Measurements from ENCODE around the gene PEX6.

- TF ChIP-seq, protein P1, sequence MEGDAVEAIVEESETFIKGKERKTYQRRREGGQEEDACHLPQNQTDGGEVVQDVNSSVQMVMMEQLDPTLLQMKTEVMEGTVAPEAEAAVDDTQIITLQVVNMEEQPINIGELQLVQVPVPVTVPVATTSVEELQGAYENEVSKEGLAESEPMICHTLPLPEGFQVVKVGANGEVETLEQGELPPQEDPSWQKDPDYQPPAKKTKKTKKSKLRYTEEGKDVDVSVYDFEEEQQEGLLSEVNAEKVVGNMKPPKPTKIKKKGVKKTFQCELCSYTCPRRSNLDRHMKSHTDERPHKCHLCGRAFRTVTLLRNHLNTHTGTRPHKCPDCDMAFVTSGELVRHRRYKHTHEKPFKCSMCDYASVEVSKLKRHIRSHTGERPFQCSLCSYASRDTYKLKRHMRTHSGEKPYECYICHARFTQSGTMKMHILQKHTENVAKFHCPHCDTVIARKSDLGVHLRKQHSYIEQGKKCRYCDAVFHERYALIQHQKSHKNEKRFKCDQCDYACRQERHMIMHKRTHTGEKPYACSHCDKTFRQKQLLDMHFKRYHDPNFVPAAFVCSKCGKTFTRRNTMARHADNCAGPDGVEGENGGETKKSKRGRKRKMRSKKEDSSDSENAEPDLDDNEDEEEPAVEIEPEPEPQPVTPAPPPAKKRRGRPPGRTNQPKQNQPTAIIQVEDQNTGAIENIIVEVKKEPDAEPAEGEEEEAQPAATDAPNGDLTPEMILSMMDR (conservative IDR thresholded peaks at IDR 0.05; ENCODE audit: low read depth in 2 of 2) = no peak
- TF ChIP-seq EZH2 (IDR thresholded peaks at IDR 0.05; ENCODE audit: low read depth, unreplicated experiment) = no peak
- peak; percentile 96 for TF ChIP-seq POLR2AphosphoS5 (IDR thresholded peaks at IDR 0.05; ENCODE audit: low read depth)
- TF ChIP-seq REST (IDR thresholded peaks at IDR 0.05; ENCODE audit: unreplicated experiment) = no peak
- TF ChIP-seq JUNB (IDR thresholded peaks at IDR 0.05; ENCODE audit: unreplicated experiment) = no peak
- TF ChIP-seq EZH2phosphoT487 (IDR thresholded peaks at IDR 0.05; ENCODE audit: unreplicated experiment) = no peak
- no peak for TF ChIP-seq STAT1 (IDR thresholded peaks at IDR 0.05; ENCODE audit: unreplicated experiment)
- TF ChIP-seq CREB1 (CRISPR knock-in tag; IDR thresholded peaks at IDR 0.05; ENCODE audit: low read depth) = peak; percentile 66; the same call in 1 of the 2 replicates
- TF ChIP-seq ETS1 (IDR thresholded peaks at IDR 0.05) = peak; percentile 85
These were observed at the start of gene PEX6 for GRCh38 chr6:42978839-42979522.

All from GM23338 (cell line).